GM23338 (cell line): ENCODE measurements around the gene RUNX3. TPM values are rescaled to one million over a fixed set of nuclear protein-coding genes. Genes with fewer than 3 reads are reported as not detected.
"Not testable (repeated sequence)": the region's sequence is repeated elsewhere in the genome, so short reads cannot be mapped to it uniquely, and the experiment has no call there.

ENCODE experiments used
- ATAC-seq: fragments of 200-7000 bp; cut with Tn5 transposase; 3 replicates; pipeline ENCODE4 v1.9.1; 2020
- DNase-seq: peaks from one replicate; pipeline ENCODE4 v3.0.0-alpha.2; 2015; ENCODE audit warnings: low spot score
- H2AFZ ChIP-seq: fragments of 200-600 bp; sonication (generic); 2 replicates; pipeline ENCODE4 v1.8.0; 2016; ENCODE audit warnings: antibody characterized with exemption, mild to moderate bottlenecking, moderate library complexity
- H3F3A ChIP-seq: fragments of 200-600 bp; sonication (generic); replicated peaks from 2 replicates; pipeline ENCODE4 v1.8.0; 2017; ENCODE audit warnings: antibody characterized with exemption, mixed run types, low read depth
- H3K27ac ChIP-seq: fragments of 200-600 bp; sonication (generic); 2 replicates; pipeline ENCODE4 v1.6.1; 2016; ENCODE audit warnings: low read depth
- H3K27me3 ChIP-seq: fragments of 200-600 bp; sonication (generic); 2 replicates; pipeline ENCODE4 v1.8.0; 2016; ENCODE audit warnings: mild to moderate bottlenecking, mixed run types, moderate library complexity; ENCODE audit not compliant: insufficient read depth
- H3K36me3 ChIP-seq: fragments of 200-600 bp; sonication (generic); 2 replicates; pipeline ENCODE4 v1.8.0; 2016; ENCODE audit warnings: mild to moderate bottlenecking; ENCODE audit not compliant: insufficient read depth
- H3K4me1 ChIP-seq: fragments of 200-600 bp; sonication (generic); 2 replicates; pipeline ENCODE4 v1.8.0; 2016; ENCODE audit warnings: mild to moderate bottlenecking, moderate library complexity; ENCODE audit not compliant: insufficient read depth
- H3K4me2 ChIP-seq: fragments of 200-600 bp; sonication (generic); 2 replicates; pipeline ENCODE4 v1.7.1; 2017; ENCODE audit warnings: mixed run types
- H3K4me3 ChIP-seq: fragments of 200-600 bp; sonication (generic); 2 replicates; pipeline ENCODE4 v1.6.1; 2016; ENCODE audit warnings: mixed run types
- H3K79me2 ChIP-seq: fragments of 200-600 bp; sonication (generic); replicated peaks from 2 replicates; pipeline ENCODE4 v1.8.0; 2017; ENCODE audit warnings: mild to moderate bottlenecking; ENCODE audit not compliant: insufficient read depth
- H3K9me2 ChIP-seq: fragments of 200-600 bp; sonication (generic); 2 replicates; pipeline ENCODE4 v1.8.0; 2017; ENCODE audit not compliant: insufficient read depth
- H4K20me1 ChIP-seq: fragments of 200-600 bp; sonication (generic); replicated peaks from 2 replicates; pipeline ENCODE4 v1.8.0; 2017; ENCODE audit warnings: mild to moderate bottlenecking; ENCODE audit not compliant: insufficient read depth
- H3K27ac Mint-ChIP-seq: 2 replicates; pipeline ENCODE4 v1.8.0; 2020; ENCODE audit warnings: inconsistent platforms, mild to moderate bottlenecking, moderate library complexity, mixed read lengths
- H3K27me3 Mint-ChIP-seq: 3 replicates; pipeline ENCODE4 v1.8.0; 2022; ENCODE audit warnings: low read depth, mild to moderate bottlenecking, moderate library complexity, mixed read lengths, inconsistent platforms; ENCODE audit not compliant: insufficient read depth, poor library complexity
- H3K36me3 Mint-ChIP-seq: 3 replicates; pipeline ENCODE4 v1.8.0; 2021; ENCODE audit warnings: low read depth, mild to moderate bottlenecking, inconsistent platforms, moderate library complexity, mixed read lengths
- H3K4me1 Mint-ChIP-seq: 3 replicates; pipeline ENCODE4 v1.8.0; 2020; ENCODE audit warnings: mild to moderate bottlenecking, inconsistent platforms, mixed read lengths
- H3K4me3 Mint-ChIP-seq: 3 replicates; pipeline ENCODE4 v1.8.0; 2021; ENCODE audit warnings: moderate library complexity, mild to moderate bottlenecking, inconsistent platforms, mixed read lengths
- H3K9me3 Mint-ChIP-seq: 3 replicates; pipeline ENCODE4 v1.8.0; 2020; ENCODE audit warnings: moderate library complexity, mild to moderate bottlenecking, inconsistent platforms, mixed read lengths
- EZH2 ChIP-seq: fragments of 200-600 bp; sonication (generic); IDR thresholded peaks from one replicate; pipeline ENCODE4 v1.8.0; 2017; ENCODE audit warnings: antibody characterized with exemption, mild to moderate bottlenecking, low read depth; ENCODE audit not compliant: unreplicated experiment
- EZH2phosphoT487 ChIP-seq: fragments of 200-600 bp; sonication (generic); IDR thresholded peaks from one replicate; pipeline ENCODE4 v1.8.1; 2018; ENCODE audit warnings: antibody characterized with exemption; ENCODE audit not compliant: unreplicated experiment
- NANOG ChIP-seq: IDR thresholded peaks from 2 replicates; pipeline ENCODE4 v1.6.1; 2016; ENCODE audit warnings: antibody characterized with exemption, borderline replicate concordance
- POLR2AphosphoS5 ChIP-seq: IDR thresholded peaks from 2 replicates; pipeline ENCODE4 v1.6.1; 2016; ENCODE audit warnings: antibody characterized with exemption, low read depth
- STAT1 ChIP-seq: IDR thresholded peaks from one replicate; pipeline ENCODE4 v1.6.1; 2016; ENCODE audit warnings: antibody characterized with exemption; ENCODE audit not compliant: unreplicated experiment
- ZNF114 ChIP-seq: fragments of 250-450 bp; sonication (Bioruptor Pico); IDR thresholded peaks from 2 replicates; pipeline ENCODE4 v1.5.0; 2020; ENCODE audit warnings: mild to moderate bottlenecking, moderate library complexity
- polyA plus RNA-seq: library from polyadenylated mRNA; unstranded; fragments of >200 nt; fragmentation: Nextera tagmentation; extraction: Ambion mirVana; gene quantifications from 2 replicates; pipeline ENCODE4 v1.2.1, GENCODE V29; 2016
- total RNA-seq: library from RNA; depleted of rRNA; stranded (reverse); fragments of >200 nt; shearing (Covaris generic); gene quantifications from 2 replicates; pipeline ENCODE4 v1.2.3, GENCODE V29; 2014
- TF ChIP-seq, protein P1 (sequence below), 2 experiments: fragments of 200-600 bp in 1 of 2; sonication (generic) in 1 of 2; conservative IDR thresholded peaks; 2 replicates each; pipeline versions ENCODE4 v1.5.1 to v1.6.1; 2016 to 2017; ENCODE audit warnings: antibody characterized with exemption in 2 of 2, low read depth in 2 of 2, mild to moderate bottlenecking in 2 of 2, moderate library complexity in 1 of 2
- TF ChIP-seq, protein P2 (sequence below): fragments of 250-450 bp; sonication (Bioruptor Pico); IDR thresholded peaks from 2 replicates; pipeline ENCODE4 v1.5.0; 2020; ENCODE audit warnings: mild to moderate bottlenecking, moderate library complexity
- TF ChIP-seq, protein P3 (sequence below): IDR thresholded peaks from 2 replicates; pipeline ENCODE4 v1.6.1; 2016; ENCODE audit warnings: antibody characterized with exemption

Gene RUNX3
- total and polyA plus RNA-seq, 2 experiments from 2014 or later: 0.23 to 0.73 TPM

GRCh38 chr1:24892188-24893153 lies 37.6 kb downstream of the RUNX3 start:
- no peaks in the 10 kb centered on the region for H3K36me3 ChIP-seq
- H3K4me3 ChIP-seq: no peak overlapping the region
- H3K4me1 ChIP-seq: no peaks in the 10 kb centered on the region
- H3K27ac ChIP-seq: no peak overlapping the region
- no peak overlapping the region for H3K4me2 ChIP-seq
- Mint-ChIP-seq H3K4me1 (no peaks in the 10 kb centered on the region), H3K27ac (no peak overlapping the region), H3K9me3 (peaks cover 39% of the 10 kb centered on the region), H3K27me3 (peaks cover 5% of the 10 kb centered on the region), H3K36me3 (peaks cover 9% of the 10 kb centered on the region), H3K4me3 (no peak overlapping the region)
- no peaks in the 10 kb centered on the region for H3K27me3 ChIP-seq
- no peaks in the 10 kb centered on the region for H4K20me1 ChIP-seq
- no peak for DNase-seq
- H2AFZ ChIP-seq: no peak overlapping the region
- ATAC-seq: no peak
- TF ChIP-seq POLR2AphosphoS5: no peak
- no peak for TF ChIP-seq STAT1
- no peak for TF ChIP-seq EZH2phosphoT487
- TF ChIP-seq, protein P1, sequence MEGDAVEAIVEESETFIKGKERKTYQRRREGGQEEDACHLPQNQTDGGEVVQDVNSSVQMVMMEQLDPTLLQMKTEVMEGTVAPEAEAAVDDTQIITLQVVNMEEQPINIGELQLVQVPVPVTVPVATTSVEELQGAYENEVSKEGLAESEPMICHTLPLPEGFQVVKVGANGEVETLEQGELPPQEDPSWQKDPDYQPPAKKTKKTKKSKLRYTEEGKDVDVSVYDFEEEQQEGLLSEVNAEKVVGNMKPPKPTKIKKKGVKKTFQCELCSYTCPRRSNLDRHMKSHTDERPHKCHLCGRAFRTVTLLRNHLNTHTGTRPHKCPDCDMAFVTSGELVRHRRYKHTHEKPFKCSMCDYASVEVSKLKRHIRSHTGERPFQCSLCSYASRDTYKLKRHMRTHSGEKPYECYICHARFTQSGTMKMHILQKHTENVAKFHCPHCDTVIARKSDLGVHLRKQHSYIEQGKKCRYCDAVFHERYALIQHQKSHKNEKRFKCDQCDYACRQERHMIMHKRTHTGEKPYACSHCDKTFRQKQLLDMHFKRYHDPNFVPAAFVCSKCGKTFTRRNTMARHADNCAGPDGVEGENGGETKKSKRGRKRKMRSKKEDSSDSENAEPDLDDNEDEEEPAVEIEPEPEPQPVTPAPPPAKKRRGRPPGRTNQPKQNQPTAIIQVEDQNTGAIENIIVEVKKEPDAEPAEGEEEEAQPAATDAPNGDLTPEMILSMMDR (conservative IDR thresholded peaks at IDR 0.05; ENCODE audit: low read depth in 2 of 2): no peak
- no peak for TF ChIP-seq NANOG
- TF ChIP-seq, protein P2, sequence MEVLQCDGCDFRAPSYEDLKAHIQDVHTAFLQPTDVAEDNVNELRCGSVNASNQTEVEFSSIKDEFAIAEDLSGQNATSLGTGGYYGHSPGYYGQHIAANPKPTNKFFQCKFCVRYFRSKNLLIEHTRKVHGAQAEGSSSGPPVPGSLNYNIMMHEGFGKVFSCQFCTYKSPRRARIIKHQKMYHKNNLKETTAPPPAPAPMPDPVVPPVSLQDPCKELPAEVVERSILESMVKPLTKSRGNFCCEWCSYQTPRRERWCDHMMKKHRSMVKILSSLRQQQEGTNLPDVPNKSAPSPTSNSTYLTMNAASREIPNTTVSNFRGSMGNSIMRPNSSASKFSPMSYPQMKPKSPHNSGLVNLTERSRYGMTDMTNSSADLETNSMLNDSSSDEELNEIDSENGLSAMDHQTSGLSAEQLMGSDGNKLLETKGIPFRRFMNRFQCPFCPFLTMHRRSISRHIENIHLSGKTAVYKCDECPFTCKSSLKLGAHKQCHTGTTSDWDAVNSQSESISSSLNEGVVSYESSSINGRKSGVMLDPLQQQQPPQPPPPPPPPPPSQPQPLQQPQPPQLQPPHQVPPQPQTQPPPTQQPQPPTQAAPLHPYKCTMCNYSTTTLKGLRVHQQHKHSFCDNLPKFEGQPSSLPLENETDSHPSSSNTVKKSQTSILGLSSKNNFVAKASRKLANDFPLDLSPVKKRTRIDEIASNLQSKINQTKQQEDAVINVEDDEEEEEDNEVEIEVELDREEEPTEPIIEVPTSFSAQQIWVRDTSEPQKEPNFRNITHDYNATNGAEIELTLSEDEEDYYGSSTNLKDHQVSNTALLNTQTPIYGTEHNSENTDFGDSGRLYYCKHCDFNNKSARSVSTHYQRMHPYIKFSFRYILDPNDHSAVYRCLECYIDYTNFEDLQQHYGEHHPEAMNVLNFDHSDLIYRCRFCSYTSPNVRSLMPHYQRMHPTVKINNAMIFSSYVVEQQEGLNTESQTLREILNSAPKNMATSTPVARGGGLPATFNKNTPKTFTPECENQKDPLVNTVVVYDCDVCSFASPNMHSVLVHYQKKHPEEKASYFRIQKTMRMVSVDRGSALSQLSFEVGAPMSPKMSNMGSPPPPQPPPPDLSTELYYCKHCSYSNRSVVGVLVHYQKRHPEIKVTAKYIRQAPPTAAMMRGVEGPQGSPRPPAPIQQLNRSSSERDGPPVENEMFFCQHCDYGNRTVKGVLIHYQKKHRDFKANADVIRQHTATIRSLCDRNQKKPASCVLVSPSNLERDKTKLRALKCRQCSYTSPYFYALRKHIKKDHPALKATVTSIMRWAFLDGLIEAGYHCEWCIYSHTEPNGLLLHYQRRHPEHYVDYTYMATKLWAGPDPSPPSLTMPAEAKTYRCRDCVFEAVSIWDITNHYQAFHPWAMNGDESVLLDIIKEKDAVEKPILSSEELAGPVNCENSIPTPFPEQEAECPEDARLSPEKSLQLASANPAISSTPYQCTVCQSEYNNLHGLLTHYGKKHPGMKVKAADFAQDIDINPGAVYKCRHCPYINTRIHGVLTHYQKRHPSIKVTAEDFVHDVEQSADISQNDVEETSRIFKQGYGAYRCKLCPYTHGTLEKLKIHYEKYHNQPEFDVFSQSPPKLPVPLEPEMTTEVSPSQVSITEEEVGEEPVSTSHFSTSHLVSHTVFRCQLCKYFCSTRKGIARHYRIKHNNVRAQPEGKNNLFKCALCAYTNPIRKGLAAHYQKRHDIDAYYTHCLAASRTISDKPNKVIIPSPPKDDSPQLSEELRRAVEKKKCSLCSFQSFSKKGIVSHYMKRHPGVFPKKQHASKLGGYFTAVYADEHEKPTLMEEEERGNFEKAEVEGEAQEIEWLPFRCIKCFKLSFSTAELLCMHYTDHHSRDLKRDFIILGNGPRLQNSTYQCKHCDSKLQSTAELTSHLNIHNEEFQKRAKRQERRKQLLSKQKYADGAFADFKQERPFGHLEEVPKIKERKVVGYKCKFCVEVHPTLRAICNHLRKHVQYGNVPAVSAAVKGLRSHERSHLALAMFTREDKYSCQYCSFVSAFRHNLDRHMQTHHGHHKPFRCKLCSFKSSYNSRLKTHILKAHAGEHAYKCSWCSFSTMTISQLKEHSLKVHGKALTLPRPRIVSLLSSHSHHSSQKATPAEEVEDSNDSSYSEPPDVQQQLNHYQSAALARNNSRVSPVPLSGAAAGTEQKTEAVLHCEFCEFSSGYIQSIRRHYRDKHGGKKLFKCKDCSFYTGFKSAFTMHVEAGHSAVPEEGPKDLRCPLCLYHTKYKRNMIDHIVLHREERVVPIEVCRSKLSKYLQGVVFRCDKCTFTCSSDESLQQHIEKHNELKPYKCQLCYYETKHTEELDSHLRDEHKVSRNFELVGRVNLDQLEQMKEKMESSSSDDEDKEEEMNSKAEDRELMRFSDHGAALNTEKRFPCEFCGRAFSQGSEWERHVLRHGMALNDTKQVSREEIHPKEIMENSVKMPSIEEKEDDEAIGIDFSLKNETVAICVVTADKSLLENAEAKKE (CRISPR knock-in tag): no peak
- TF ChIP-seq ZNF114 (CRISPR knock-in tag): no peak
- TF ChIP-seq, protein P3, sequence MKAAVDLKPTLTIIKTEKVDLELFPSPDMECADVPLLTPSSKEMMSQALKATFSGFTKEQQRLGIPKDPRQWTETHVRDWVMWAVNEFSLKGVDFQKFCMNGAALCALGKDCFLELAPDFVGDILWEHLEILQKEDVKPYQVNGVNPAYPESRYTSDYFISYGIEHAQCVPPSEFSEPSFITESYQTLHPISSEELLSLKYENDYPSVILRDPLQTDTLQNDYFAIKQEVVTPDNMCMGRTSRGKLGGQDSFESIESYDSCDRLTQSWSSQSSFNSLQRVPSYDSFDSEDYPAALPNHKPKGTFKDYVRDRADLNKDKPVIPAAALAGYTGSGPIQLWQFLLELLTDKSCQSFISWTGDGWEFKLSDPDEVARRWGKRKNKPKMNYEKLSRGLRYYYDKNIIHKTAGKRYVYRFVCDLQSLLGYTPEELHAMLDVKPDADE: no peak
- no peak for TF ChIP-seq EZH2
- H3K9me2 ChIP-seq: no peaks in the 10 kb centered on the region
- H3F3A ChIP-seq: no peaks in the 10 kb centered on the region
- no peaks in the 10 kb centered on the region for H3K79me2 ChIP-seq

DNA sequence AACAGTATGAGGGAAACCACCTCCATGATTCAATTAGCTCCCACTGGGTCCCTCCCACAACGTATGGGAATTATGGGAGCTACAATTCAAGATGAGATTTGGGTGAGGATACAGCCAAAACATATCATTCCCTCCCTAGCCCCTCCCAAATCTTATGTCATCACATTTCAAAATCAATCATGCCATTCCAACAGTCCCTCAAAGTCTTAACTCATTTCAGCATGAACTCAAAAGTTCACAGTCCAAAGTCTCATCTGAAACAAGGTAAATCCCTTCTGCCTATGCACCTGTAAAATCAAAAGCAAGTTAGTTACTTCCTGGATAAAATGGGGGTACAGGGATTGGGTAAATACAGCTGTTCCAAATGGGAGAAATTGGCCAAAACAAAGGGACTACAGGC lies 38.7 kb downstream of the RUNX3 start:
- not testable (repeated sequence) for H3F3A ChIP-seq, ATAC-seq

More for the DNA sequence above, 38.7 kb downstream of the RUNX3 start:
- not testable (repeated sequence) for H3K4me3 Mint-ChIP-seq, H3K27me3 Mint-ChIP-seq, H3K36me3 ChIP-seq, H2AFZ ChIP-seq, H3K4me2 ChIP-seq, H3K36me3 Mint-ChIP-seq, H3K4me1 ChIP-seq, H3K27me3 ChIP-seq, H3K27ac ChIP-seq, H3K4me1 Mint-ChIP-seq, H4K20me1 ChIP-seq, DNase-seq, H3K27ac Mint-ChIP-seq, H3K79me2 ChIP-seq, H3K9me2 ChIP-seq, H3K4me3 ChIP-seq
- H3K9me3 Mint-ChIP-seq: peaks cover 39% of the 10 kb centered on the region
